Right ventricle myocardium inferior (tissue), 1 donor: ENCODE measurements around the gene ABHD4. TPM values are rescaled to one million over a fixed set of nuclear protein-coding genes. Genes with fewer than 3 reads are reported as not detected.
"Not testable (repeated sequence)": the region's sequence is repeated elsewhere in the genome, so short reads cannot be mapped to it uniquely, and the experiment has no call there.

ENCODE experiments used
- ATAC-seq: fragments of 200-7000 bp; cut with Tn5 transposase; one replicate; pipeline ENCODE4 v1.9.1; 2020; ENCODE audit warnings: mild to moderate bottlenecking, moderate library complexity
- DNase-seq: peaks from one replicate; pipeline ENCODE4 v3.0.0; 2021; ENCODE audit errors: missing footprints
- intact Hi-C: fragments of 100-400 bp; cut with DNase I; formaldehyde crosslinking; loops from one replicate; pipeline ENCODE4 v1.11.0; 2022
- total RNA-seq: library from RNA; stranded (reverse); fragmentation: NEBNext Ultra II Directional; extraction: Animal tissue kit (Norgen Biotek cat#: 25700); gene quantifications from one replicate; pipeline ENCODE4 v1.2.1, GENCODE V29; 2021
- donor health status: DM: no; HTN: yes; CAD: no; lungs with severe emphysema.

Gene ABHD4
- total RNA-seq, 1 donor from 2014 or later: 22.0 TPM

DNA sequence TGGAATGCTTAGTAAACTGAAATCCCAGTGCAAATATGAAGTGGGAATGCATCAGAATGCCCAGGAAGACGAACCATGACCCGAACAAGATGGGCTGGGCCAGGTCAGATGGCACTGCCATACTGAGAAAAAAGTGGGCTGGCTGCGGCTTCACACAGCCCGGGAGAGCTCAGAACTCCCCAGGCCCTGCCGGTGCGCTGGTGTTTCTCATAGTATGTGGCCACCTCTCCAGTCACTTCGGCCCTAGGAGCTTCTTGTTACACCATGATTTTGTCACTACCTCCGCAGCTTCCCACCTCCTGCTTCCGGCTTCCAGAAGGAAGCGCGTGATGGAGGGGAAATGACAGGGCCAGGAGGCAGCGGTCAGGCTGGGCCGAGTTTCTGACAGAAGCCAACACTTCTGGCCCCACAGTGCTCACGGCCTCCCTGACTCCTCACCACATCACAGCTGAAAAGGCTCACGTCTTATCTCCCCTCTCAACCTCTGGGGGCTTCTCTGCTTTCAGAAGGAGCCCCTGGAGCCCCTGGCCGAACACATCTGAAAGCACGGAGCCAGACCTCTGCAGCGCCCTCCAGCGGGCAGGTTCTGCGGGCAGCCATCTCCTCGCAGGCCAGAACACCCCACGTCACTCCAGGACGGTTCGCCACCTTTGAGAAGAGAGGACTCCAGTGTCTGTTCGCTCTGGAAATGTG, 39.7 kb upstream of the ABHD4 start:
- no peak for DNase-seq
- no peak for ATAC-seq
- intact Hi-C loops: loop anchor here (5.0 to 10.0 kb wide), 4 partner anchors 81 to 496 kb away; partner anchors contain the start of gene CDH24

DNA sequence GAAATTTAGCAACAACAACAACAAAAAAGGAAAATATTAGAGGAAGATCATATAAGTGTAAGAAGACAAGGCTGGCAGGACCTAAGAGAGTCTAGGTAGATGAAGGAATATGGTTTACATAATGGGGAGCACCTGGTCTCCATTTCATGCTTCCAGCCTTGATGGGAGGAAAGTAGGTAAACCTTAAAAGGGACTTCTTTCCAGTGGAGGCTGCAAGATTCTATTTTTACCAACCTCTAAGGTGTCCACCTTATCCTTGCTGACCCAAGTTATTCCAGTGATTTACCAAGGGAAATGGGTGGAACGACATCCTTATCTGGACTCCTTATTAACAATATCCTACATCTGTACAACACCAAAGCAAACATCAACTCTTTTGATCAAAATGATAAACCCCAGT, 39.1 kb upstream of the ABHD4 start:
- intact Hi-C loops: loop anchor here (5.0 to 10.0 kb wide), 4 partner anchors 82 to 496 kb away; partner anchors contain the start of gene CDH24
- DNase-seq (no peak), ATAC-seq (no peak)

DNA sequence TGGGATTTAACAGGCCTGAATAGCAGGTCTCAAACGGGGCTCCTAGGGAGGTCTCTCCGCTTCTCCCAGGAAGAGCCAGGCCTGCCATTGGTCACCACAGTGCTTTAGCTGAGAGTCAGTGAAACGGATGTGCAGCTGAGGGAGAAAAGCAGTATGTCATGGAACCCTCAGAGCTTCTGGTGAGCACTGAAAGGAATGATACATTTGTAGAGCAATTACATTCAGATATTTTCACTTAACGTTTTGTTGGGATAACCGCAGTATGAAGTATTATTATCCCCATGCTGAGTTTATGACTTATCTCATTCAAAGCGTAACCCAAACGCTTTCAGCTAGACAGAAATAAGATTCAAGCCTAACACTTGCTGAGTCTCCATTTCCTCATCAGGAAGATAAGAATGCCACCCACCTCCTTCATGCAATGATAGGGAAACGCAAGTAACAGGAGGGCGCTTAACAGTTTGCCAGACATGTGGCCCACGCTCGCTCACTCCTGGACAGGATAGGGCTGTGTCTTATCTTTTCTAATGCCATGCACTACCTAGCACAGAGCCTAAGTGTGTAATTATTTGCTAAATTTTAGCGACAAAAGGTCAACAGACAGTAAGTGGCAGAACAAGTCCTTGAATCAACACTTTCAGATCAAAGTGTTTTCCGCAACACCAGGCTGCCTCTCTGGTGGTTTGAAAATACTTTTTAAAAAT, 37.3 kb upstream of the ABHD4 start:
- intact Hi-C loops: loop anchor here (10.0 kb wide), 1 partner anchor 154 kb away; no protein-coding TSS in a partner anchor
- no peak for DNase-seq
- no peak for ATAC-seq

DNA sequence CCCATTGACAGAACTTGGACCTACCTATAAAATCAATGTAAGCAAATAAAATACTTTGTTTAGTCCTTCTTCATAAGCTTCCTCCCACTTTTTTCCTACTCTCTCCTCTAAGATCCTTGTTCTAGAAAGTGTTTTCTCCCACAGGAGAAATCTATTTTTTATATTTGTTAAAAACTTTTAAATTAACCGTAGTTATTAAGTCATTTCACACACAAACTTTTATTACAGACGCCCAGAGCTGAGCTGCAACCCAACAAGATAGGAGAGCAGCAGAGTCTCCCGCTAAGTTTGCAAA, 36.8 kb upstream of the ABHD4 start:
- intact Hi-C loops: loop anchor here (10.0 kb wide), 1 partner anchor 153 kb away; no protein-coding TSS in a partner anchor
- no peak for DNase-seq

DNA sequence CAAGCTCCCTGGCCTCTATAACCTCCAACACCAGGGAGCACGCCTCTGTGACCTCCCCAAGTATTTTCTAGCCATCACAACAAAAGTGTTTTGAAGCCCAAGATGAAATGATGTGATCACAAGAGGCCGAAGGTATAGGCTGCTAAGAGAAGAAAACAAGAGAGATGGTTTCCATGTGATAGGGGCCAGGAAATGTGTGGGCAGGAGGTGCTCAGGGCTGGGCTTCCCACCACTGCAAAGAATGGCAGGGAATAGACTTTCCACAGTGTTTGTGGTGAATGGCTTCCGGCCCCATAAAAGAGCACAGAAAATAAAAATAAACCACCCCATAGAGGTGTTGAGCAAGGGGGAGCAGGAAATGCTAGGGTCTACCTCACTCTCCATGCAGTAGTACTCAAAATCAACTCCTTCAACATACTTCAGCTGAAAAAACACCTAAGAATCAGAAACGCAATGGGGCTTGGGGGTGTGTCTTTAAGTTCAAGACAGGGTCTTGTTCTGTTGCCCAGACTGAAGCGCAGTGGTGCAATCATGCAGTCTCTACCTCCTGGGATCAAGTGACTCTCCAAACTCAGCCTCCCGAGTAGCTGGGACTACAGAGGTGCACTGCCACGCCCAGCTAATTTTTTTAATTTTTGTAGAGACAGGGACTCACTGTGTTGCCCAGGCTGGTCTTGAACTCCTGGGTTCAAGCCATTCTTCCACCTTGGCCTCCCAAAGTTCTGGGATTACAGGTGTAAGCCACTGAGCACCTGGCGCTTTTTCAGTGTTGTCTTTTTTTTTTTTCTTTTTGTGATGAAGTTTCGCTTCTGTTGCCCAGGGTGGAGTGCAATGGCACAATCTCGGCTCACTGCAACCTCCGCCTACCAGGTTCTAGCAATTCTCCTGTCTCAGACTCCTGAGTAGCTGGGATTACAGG, 36.2 kb upstream of the ABHD4 start:
- intact Hi-C loops: loop anchor here (10.0 kb wide), 1 partner anchor 153 kb away; no protein-coding TSS in a partner anchor
- DNase-seq: no peak
- ATAC-seq: no peak

More for the DNA sequence above, 36.8 kb upstream of the ABHD4 start:
- ATAC-seq: no peak

DNA sequence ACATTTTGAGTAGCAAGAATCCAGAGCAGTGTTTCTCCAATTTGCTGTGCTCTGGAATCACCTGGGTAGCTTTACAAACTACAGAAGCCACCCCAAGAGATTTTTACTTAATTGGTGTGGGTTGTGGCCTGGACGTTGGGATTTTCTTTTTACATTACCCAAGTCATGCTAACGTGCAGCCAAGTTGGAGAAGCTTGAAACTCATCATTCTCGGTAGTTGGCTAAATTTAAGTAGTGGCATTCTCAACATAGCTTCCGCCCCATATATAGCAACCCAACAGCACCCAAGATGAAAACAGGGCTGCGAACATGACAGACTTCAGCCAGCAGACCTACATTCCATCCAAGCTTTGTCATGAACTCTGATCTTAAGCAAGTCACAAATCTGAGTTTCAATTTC, 34.1 kb upstream of the ABHD4 start:
- DNase-seq: no peak
- intact Hi-C loops: loop anchor here (10.0 kb wide), 1 partner anchor 151 kb away; no protein-coding TSS in a partner anchor
- ATAC-seq: no peak

DNA sequence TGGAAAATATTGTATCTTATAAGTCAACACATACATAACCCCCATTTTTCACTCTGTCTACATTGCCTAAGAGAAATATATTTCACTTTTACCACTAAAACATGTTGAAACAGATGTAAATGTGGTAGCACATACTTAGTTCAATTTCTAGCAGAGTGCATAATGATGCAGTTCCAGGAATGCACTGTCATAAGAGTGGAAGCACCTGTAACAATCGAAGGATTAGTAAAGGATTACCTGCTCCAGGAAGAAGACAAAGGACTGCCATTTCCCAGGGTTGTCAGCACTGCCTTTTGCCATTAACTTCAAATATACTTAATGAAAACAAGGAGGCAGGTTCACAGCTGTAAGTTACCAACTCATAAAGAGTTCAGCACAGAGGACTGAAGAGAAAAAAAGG, 33.6 kb upstream of the ABHD4 start:
- ATAC-seq (no peak), DNase-seq (no peak)
- intact Hi-C loops: loop anchor here (10.0 kb wide), 1 partner anchor 150 kb away; no protein-coding TSS in a partner anchor

DNA sequence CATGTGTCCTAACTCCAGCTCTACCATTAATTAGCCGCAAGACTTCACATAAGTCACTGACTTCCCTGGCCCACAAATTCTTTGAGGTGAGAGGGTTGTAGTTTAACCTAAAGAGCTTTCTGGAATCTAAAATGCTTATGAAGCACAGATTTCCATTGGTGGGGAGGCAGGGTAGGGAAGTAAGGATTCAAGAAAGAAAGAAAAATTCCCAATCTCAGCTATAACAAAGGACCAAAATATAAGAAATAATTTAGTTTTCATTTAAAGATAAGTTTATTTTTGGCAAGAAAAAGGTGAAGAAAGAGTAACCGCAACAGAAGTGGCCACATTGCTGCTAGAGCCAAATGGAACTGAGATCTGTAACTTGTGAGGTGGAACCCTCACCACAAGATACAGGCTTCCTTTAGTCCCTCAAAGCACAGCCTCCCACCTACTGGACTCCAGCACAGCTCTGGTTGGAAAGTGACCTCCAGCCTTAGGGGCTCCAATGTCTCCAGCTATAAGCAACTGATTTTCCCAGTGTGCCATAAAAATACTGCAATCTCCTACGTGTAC, 32.6 kb upstream of the ABHD4 start:
- no peak for ATAC-seq
- no peak for DNase-seq
- intact Hi-C loops: loop anchor here (5.0 to 10.0 kb wide), 2 partner anchors 149 to 272 kb away; partner anchors contain the start of gene MMP14

DNA sequence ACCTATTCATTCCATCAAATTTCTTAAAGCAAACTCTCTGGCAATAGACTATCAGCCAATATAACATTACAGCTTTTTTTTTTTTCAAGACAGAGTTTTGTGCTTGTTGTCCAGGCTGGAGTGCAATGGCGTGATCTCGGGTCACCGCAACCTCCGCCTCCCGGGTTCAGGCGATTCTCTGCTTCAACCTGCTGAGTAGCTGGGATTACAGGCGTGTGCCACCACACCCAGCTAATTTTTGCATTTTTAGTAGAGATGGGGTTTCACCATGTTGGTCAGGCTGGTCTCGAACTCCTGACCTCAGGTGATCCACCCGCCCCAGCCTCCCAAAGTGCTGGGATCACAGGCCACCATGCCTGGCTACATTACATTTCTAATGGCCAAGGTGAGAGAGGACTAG, 31.8 kb upstream of the ABHD4 start:
- intact Hi-C loops: loop anchor here (5.0 to 10.0 kb wide), 2 partner anchors 149 to 271 kb away; partner anchors contain the start of gene MMP14
- DNase-seq, ATAC-seq: not testable (repeated sequence)

DNA sequence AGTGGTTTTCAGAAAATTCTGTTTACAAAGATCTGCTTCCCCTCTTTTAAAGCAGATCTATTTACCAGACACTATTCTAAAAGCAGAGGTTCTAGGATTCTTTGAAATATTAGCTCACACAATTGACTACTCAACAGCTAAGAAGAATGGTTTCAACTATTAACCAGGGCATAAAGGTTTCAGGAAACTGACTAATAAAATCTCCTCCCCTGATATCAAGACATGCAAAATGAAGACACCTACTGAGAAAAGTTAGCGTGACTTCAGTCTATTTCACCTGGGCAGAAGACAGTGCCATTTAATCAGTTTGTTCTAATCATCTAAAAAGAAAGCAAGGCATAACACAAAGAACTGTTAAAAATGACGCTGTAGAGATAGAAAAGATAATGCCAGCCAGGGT, 31.3 kb upstream of the ABHD4 start:
- intact Hi-C loops: loop anchor here (5.0 to 10.0 kb wide), 2 partner anchors 148 to 270 kb away; partner anchors contain the start of gene MMP14
- DNase-seq: no peak
- ATAC-seq: no peak

DNA sequence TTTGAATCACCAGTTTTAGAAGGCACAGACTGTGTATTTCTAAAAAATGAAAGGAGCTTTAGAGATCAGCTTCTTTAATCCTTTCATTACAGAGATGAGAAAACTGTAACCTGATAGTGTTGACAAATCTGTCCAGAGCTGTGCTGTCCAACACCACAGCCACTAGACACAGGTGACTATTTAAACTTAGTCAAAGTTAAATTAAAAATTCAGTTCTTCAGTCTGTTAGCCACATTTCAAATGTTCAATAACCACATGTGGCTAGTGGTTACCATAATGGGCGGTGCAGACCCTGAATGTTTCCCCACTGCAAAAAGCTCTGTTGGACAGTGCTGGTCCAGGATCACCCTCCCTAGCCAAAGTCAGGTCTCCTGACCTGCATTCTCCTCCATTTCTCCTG, 30.7 kb upstream of the ABHD4 start:
- intact Hi-C loops: loop anchor here (5.0 to 10.0 kb wide), 2 partner anchors 147 to 270 kb away; partner anchors contain the start of gene MMP14
- ATAC-seq: no peak
- DNase-seq: no peak

DNA sequence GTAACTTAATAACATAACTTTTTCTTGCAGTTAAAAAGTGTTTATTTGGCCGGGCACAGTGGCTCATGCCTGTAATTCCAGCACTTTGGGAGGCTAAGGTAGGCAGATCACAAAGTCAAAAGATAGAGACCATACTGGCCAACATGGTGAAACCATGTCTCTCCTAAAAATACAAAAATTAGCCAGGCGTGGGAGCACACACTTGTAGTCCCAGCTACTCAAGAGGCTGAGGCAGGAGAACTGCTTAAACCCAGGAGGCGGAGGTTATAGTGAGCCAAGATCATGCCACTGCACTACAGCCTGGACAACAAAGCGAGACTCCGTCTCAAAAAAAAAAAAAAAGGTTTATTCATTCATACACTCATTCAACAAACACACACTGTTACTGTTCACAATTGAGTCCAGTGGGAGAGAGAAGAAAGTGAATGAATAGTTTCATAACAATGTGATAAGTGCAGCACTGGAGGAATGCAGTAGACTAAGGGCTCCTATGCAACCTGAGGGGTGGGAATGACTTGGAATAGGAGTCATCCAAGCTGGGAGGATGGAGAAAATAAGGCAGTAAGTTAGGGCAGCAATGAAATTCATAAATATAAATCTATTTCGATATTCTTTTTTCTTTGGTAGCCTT, 28.9 kb upstream of the ABHD4 start:
- DNase-seq: no peak
- intact Hi-C loops: loop anchor here (5.0 to 10.0 kb wide), 2 partner anchors 146 to 268 kb away; partner anchors contain the start of gene MMP14

DNA sequence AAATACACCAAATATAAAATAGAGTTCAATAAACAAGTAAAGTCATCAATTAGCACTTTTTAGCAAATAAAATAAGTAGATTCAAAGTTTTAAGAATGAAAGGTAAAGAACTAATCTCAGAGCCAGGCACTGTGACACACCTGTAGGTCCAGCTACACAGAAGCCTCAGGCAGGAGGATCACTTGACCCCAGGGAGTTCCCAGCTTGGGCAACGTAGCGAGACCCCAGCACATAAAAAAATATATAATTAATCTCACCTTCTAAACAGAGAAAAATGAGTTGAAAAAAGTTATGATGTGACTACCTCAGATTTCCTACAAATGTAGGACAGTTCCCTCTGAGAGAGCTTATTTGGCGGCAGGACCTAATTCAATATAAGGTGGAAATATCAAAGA, 28.4 kb upstream of the ABHD4 start:
- ATAC-seq: no peak
- intact Hi-C loops: loop anchor here (1.0 to 10.0 kb wide), 4 partner anchors 83 to 284 kb away; partner anchors contain the start of gene MMP14
- no peak for DNase-seq

More for the DNA sequence above, 28.9 kb upstream of the ABHD4 start:
- ATAC-seq: no peak

DNA sequence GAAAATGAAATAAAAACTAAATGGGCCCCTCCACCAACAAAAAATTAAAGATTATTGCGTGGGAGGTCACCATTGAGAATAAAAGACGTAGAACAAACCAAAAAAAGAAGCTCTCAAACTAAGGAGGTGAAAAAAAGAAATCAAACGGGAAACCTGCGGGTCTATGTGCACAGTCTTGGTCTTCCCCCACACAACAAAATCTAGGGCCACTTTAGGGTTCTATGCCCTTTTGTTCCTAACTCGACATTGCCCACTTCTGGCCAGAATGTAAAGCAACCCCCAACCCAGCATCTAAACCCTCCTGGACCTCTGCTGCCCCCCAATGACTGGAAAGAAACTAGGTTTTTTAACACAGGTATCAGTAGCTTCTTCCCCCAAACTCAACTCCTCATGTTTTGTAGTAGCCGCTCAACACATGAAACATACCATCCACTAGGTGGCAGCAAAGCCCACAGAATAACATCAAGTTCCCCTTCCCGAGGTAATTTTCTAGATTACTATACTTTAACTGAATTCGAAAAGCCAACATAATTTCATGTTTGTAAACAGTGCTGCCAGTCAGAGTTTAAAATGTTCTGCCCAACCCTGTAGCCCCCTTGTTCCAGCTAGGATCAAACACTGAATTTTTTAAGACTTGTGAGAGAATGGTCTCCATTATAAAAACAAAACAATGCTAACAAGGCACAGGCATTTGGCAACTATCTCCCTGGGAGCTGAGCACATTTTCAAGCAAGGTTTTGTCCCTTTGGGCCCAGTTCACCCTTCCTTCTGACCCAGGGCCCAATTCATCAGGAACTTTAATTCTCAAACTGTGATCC, 27.8 kb upstream of the ABHD4 start:
- ATAC-seq (peak; percentile 72), DNase-seq (no peak)
- intact Hi-C loops: loop anchor here (1.0 to 2.0 kb wide), 2 partner anchors 82 to 283 kb away; no protein-coding TSS in a partner anchor

DNA sequence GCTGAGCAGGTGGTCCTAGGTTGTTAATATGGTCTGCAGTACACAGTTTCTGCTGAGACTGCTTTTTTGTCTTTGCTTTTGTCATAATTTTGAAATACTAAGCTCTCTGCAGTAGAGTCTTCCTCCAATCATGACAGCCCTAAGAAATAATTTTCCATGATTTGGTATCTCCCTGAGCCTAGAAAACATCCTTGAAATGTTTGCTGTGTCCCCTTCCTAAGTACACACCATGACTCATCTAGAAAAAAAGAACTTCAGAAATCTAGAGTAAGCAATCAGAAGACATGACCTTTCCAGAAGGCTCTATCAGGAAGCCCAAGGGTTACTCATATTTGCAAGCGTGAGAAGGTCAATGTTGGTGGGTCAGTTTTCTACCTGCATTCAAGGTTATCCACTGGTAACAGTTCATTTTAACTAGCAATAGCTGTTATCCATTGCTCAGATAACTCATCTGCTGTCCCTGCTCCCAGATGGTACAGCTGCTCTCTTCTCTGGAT, 25.5 kb upstream of the ABHD4 start:
- intact Hi-C loops: no loop called here
- no peak for ATAC-seq
- DNase-seq: no peak

DNA sequence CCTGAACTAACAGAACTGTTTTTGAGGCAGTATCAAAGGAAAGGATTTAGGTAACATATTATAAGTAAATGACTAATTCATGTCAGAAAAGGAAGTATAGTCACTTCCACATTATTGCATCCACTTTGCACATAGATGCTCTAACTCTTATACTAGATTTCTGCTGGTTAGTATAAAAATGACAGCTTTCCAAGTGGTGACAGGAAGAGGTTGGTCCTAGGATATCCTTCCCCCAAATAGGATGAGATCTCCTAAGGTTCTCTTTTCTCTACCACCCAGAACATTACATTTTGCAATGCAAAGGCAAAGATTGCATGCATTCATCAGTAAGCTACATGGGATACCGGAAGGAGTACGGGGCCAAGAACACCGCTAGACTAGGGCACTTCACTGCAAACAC, 24.3 kb upstream of the ABHD4 start:
- intact Hi-C loops: no loop called here
- ATAC-seq (no peak), DNase-seq (no peak)
